ENCODE measurements around the gene COX7C.

DNA sequence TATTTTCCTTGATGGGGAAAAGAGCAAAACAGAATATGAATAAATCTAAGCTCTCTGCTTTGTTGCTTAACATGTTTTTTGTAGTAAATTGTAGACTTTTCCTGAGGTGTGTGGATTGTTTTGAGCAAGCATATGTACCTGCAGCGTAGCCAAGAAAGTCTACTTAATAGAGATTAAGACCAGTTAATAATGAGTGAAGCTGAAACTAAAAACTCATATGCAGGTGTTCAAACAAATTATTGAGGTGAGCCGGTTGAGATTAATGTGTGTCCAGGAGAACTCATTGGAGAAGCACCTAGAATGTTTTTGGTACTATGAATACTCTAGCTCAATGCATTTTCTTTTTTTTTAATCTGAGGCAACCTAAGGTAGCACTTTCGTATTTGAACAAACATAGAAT, 49.2 kb downstream of the COX7C start:
- TF ChIP-seq, protein P1, sequence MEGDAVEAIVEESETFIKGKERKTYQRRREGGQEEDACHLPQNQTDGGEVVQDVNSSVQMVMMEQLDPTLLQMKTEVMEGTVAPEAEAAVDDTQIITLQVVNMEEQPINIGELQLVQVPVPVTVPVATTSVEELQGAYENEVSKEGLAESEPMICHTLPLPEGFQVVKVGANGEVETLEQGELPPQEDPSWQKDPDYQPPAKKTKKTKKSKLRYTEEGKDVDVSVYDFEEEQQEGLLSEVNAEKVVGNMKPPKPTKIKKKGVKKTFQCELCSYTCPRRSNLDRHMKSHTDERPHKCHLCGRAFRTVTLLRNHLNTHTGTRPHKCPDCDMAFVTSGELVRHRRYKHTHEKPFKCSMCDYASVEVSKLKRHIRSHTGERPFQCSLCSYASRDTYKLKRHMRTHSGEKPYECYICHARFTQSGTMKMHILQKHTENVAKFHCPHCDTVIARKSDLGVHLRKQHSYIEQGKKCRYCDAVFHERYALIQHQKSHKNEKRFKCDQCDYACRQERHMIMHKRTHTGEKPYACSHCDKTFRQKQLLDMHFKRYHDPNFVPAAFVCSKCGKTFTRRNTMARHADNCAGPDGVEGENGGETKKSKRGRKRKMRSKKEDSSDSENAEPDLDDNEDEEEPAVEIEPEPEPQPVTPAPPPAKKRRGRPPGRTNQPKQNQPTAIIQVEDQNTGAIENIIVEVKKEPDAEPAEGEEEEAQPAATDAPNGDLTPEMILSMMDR (IDR thresholded peaks at IDR 0.05), result no peak
- no peak for TF ChIP-seq POLR2A (IDR thresholded peaks at IDR 0.05)
